GM13977 (cell line): ENCODE results near the gene TNS1.

Source experiments
- DNase-seq: peaks from one replicate; pipeline ENCODE4 v3.0.0; 2012; ENCODE audit warnings: low spot score
- in situ Hi-C: fragments of 300-500 bp; cut with MboI; formaldehyde crosslinking; loops from one replicate; pipeline ENCODE4 v1.12.0; 2022; ENCODE audit warnings: low sequenced_read_pairs, low pct_unique_long_range_greater_than_20kb, mixed read lengths, inconsistent platforms; ENCODE audit not compliant: unreplicated experiment
- TF ChIP-seq, protein P1 (sequence below): IDR thresholded peaks from 2 replicates; pipeline ENCODE4 v1.5.1; 2012; ENCODE audit warnings: mild to moderate bottlenecking, control low read depth; ENCODE audit not compliant: insufficient read depth; ENCODE audit errors: extremely low read depth, missing control alignments

Gene TNS1

DNA sequence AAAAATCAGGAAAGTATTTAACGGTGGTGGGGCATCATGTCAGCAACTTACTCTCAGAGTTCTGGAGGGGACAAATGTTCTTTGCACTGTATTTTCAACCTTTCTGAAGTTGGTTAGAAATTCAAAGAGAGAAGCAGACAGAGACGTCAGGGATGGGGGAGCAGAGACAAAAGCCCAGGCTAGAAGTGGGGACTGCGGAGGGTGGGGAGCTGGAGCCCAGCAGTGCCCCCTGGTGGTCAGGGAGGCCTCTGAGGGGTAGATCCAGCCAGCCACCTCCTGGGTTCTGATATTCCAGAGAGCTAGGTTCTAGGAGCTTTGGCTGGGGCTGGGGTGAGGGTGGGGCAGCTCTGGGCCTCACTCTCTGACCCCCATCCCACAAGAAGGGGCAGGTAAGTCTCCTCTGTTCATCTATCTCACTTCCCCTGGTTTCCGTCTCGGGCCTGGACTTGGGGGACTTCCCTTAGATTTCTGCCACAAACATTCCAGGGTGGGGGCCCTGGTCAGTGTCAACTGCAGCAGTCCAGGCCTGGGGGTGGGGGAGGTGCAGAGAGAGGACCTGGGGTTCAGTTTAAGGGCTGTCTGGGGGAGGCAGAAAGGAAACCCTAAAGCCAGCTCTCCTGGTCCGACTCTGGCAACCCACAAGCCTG is 8.9 kb downstream of the TNS1 start:
- TF ChIP-seq, protein P1, sequence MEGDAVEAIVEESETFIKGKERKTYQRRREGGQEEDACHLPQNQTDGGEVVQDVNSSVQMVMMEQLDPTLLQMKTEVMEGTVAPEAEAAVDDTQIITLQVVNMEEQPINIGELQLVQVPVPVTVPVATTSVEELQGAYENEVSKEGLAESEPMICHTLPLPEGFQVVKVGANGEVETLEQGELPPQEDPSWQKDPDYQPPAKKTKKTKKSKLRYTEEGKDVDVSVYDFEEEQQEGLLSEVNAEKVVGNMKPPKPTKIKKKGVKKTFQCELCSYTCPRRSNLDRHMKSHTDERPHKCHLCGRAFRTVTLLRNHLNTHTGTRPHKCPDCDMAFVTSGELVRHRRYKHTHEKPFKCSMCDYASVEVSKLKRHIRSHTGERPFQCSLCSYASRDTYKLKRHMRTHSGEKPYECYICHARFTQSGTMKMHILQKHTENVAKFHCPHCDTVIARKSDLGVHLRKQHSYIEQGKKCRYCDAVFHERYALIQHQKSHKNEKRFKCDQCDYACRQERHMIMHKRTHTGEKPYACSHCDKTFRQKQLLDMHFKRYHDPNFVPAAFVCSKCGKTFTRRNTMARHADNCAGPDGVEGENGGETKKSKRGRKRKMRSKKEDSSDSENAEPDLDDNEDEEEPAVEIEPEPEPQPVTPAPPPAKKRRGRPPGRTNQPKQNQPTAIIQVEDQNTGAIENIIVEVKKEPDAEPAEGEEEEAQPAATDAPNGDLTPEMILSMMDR: peak; percentile 79
- DNase-seq: peak; percentile 80
- in situ Hi-C loops: no loop called here

DNA sequence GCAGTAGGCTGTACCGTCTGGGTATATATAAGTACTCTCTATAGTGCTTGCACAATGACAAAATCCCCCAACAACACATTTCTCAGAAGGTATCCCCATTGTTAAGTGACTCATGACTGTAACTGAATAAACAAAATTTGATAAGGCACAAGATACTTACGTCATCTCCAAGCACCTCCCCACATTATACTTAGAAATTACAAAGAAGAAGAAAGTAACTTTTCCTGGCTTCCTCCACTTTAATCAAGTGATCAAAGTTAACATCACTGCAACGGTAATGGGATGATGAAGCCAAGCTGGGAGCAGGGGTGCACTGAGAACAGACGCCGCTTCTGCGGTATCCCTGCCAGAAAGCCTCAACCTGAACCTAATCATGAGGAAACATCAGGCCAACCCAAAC is 9.7 kb downstream of the TNS1 start:
- DNase-seq: no peak
- TF ChIP-seq, protein P1: no peak
- in situ Hi-C loops: no loop called here

DNA sequence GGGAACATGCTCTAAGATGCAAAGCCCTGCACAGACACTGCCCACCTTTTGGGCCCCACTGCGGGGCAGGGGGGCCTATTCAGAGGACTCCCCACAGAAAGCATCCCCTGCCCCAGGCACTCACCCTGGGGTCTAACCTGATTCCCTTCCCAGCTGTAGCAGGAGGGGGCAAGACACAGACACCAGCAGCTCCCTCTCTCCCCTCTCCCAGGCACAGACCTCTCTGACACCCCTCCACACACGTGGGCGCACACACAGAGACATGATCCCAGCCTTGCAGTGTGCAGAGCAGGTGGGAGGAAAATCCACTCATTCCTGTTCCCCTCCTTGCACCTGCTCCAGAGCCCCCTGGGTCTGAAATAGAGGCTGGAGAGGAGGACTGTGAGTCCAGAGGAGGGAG is 10.7 kb downstream of the TNS1 start:
- in situ Hi-C loops: no loop called here
- DNase-seq: no peak
- TF ChIP-seq, protein P1: no peak

DNA sequence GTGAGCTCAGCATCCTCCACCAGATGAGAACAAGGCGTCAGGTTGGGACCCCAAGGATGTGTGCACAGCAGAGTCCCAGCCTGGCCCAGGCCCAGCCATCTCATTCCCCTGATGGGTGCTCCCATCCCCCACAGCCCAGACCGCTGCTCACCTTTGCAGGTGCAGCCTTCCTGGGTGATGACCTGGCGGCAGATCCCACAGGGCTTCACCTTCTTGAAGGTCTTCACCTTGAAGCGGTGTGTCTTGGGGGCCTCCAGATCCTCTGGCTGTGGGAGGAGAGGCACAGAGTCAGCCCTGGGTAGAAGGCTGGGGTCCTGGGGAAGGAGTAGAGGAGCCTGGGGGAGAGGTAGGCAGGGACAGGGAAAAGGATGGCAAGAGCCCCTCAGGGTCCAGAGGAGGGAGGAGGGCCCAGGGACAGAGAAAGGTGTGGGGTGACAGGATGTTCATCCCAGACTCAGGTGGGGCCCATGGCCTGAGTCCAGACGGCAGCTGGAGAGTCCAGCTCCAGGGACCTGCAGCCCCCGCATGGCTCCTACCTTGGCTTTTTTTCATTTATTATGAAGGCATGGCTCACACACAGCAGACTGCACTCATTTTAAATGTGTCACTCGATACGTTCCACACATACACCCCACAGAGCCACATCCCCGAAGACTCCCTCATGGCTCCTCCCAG is 11.9 kb downstream of the TNS1 start:
- TF ChIP-seq, protein P1: no peak
- no peak for DNase-seq
- in situ Hi-C loops: no loop called here

DNA sequence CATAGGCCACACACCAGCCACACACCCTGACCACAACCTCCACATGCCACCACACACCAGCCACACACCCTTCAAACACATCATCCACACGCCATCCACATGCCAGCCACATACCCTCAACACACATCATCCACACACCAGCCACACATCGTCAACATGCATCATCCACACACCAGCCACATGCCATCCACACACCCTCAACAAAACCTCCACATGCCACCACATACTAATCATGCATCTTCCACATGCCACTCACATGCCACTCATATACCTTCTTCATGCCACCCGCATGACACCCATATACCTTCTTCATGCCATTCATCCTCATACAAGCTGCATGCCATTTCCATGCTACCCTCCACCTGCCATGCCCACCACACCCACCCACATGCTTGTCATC is 12.4 kb downstream of the TNS1 start:
- DNase-seq: no peak
- TF ChIP-seq, protein P1: no peak
- in situ Hi-C loops: no loop called here

DNA sequence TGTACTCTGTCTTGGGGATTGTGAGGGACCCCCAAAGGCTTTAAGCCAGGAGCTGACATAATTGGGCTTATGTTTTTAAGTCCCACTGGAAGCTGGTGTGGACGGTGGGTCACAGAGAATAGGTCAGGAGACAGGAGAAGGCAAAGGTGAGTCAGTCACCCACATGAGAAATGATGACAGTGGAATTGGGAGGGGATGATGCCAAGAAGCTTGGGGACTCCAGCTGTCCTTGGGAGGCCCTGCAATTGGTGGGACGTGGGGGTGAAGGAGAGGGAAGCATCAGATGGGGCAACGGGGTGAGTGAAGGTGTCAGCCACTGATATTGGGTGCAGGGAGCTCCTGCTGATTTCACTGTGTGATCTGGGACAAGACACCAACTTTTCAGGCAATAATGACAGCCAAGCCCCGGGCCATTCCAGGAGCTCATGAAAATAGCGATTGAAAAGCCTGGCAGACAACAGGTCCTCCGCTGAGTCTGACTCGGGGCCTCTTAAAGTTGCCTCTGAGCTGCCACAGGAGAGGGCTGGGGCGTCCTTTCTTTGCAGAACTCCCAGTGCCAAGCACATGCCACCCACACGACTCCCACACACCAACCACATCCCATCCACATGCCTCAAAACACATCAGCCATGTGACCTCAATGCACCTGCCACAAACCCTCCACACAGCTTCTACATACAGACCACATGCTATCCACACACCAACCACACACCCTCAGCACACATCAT is 13.4 kb downstream of the TNS1 start:
- DNase-seq: no peak
- in situ Hi-C loops: loop anchor here (10.0 kb wide), 1 partner anchor 205 kb away; no protein-coding TSS in a partner anchor
- TF ChIP-seq, protein P1: no peak
